Measurements from ENCODE around the gene CEP128.
"Not testable (repeated sequence)": the region's sequence is repeated elsewhere in the genome, so short reads cannot be mapped to it uniquely, and the experiment has no call there.

The CEP128 gene

GRCh38 chr14:80953211-80953610 lies 11.7 kb upstream of the CEP128 start:
- not testable (repeated sequence) for DNase-seq (ENCODE audit: low spot score)

DNA sequence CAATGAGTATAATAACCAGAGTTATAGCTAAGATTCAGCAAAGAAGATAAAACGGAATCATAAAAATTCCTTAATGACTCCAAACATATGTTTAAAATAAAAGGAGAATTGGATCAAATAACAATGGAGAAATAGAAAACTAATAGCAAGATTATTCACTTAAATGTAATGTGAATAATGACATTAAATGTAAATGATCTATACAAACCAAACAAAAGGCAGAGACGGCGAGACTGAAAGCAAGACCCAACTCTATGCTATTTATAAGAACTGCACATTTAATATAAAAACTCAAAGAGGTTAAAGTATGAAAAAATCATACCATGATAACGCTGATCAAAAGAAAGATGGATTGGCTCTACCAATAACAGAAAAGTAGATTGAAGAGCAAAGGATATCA lies 10.0 kb upstream of the CEP128 start:
- no peak for DNase-seq (ENCODE audit: low spot score)

DNA sequence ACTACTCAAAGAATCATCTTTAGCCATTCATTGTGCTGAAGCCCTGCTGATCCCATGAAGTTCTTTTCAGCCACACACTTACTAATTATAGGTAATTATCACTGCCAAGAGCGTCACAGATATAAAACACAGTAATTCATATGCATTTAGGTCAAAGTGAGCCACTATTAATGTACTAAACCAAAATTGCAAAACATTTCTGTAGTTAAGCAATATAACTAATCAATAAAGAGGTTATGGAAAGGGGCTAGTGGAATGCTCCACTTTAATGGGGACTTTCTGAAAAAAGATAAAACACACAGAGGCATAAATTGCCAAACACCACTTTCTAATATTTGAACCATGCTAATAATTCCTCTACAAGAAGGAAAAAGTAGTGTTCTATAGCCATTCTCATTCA lies 6.8 kb upstream of the CEP128 start:
- no peak for DNase-seq (ENCODE audit: low spot score)

GRCh38 chr14:80946797-80947196 lies 5.3 kb upstream of the CEP128 start:
- no peak for DNase-seq (ENCODE audit: low spot score)

DNA sequence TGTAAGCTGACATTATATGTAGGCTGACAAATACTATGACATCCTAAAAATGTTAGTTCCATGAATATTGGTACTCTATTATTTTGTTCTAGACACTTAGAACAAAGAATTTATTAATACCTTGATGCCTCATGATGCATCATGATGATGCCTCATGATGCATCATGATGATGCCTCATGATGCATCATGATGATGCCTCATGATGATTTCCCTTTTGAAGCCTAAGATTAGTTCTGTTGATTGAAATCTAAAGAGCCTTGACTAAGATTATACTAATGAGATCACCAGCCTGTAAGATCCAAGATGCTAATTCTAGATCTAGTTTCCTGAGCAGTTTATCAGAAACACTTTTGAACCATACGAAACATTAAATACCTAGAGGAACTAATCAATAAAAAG lies 4.6 kb upstream of the CEP128 start:
- no peak for DNase-seq (ENCODE audit: low spot score)

DNA sequence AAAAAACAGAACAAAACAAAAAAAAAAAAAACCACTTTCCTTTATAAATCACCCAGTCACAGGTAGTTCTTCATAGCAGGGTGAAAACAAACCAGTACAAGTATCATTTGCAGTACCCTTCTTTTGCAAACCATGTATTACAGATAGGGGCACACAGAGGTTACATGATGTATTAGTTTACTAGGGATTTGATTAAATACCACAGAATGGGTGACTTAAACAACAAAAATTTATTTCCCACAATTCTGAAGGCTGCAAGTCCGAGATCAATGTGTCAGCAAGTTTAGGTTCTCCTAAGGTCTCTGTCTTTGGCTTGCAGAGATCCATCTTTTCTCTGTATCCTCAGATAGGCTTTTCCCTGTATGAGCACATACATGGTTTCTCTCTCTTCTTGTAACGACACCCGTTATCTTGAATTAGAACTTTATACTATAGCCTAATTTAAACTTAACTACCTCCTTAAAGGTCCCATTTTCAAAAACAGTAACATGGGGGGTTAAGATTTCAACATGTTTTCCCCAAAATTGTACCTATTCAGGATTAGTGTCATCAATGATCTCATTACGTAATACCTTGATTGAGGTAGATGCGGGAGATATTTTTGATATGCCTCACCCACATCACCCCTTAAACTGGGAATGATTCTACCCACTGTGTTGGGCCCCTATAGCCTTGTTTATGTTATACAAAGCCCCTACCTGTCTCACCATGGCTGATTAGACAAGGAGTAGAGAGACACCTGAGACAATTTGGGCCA lies 3.5 kb upstream of the CEP128 start:
- DNase-seq (ENCODE audit: low spot score), result no peak

GRCh38 chr14:80942191-80942600 lies 658 bp upstream of the CEP128 start:
- DNase-seq (ENCODE audit: low spot score), result peak; percentile 60

- DNase-seq (ENCODE audit: low spot score), result peak; percentile 35
Measured at GRCh38 chr14:80940146-80940545, 1.4 kb downstream of the CEP128 start.

DNA sequence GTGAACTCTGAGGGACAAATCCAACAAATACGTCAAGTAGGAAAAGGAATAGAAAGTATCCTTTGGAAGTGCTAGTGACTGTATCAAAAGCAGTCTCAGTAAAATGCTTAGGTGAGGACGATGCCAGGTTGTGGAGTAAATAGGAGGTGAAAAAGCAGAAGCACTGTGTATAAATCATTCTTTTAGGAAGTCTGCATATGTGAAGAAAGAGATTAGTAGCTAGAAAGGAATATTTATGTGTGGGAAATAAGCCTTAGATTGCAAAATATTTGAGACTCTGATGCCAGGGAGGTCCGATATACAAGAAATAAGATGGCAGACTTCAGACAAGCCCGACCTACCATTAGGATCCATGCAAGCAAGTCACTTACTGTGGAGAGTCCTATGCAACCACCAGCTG lies 7.9 kb downstream of the CEP128 start:
- no peak for DNase-seq (ENCODE audit: low spot score)

GRCh38 chr14:80933282-80933681 lies 8.3 kb downstream of the CEP128 start:
- DNase-seq (ENCODE audit: low spot score), result no peak

- DNase-seq (ENCODE audit: low spot score), result peak; percentile 96
Measured at GRCh38 chr14:80930836-80931389, 10.6 kb downstream of the CEP128 start.

DNA sequence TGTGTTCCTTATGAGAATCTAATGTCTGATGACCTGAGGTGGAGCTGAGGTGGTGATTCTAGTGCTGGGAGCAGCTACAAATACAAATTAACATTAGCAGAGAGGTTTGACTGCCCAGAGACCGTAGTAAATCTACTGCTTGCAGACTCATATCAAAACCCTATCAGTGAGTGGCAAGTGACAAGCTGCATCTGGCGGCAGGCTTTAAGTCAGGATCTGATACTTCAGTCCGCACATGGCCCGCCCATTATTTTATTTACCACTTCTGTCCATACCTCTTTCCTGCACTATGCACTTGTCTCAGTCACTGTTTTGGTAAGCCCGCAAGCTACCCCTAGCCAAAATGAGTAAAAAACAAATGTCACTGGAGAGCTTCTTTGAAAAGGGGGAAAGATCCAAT lies 11.4 kb downstream of the CEP128 start:
- peak; percentile 41 for DNase-seq (ENCODE audit: low spot score)

DNA sequence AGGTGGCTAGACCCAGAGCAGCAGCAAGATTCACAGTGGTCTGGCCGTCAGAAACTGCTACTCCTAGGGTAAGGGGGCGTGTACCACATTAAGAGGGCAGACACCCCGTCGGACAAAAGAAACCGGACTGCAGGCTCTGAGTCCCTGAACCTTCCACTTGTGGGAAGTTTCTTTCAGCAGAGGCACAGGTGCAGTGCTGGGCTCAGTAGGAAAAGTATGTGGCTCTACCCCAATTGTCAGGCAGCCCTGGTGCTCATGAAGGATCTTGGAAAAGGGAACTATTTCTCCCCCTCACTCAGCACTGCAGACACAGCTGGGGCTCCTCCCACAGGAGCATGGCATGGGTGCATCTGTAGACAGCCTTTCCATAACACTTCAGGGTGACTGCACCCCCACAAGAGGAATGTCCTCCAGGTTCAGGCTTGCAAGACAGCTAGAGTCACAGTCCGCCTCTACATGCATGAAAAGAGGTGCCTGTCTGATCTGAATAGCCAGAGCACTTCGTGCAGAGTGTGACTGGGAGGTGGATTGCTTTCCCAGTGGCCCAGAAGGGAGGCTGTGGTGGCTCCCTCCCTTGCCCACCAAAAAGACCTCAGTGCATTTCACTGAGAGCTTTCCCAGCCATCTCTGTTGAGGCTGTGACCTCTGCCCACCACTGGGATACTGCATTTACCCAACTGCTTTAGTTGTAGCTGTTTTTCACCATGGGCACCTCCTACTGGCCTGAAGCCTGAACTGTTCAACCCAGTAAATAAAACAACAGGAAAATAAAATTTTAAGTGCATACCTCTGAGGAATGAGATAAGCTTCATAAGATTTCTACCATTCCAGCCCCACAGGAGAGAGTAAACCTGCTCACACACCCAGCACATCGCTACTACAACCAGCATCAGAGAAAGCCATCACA lies 14.2 kb downstream of the CEP128 start:
- DNase-seq (ENCODE audit: low spot score), result no peak

GRCh38 chr14:80926397-80927082 lies 15.0 kb downstream of the CEP128 start:
- DNase-seq (ENCODE audit: low spot score), result no peak

DNA sequence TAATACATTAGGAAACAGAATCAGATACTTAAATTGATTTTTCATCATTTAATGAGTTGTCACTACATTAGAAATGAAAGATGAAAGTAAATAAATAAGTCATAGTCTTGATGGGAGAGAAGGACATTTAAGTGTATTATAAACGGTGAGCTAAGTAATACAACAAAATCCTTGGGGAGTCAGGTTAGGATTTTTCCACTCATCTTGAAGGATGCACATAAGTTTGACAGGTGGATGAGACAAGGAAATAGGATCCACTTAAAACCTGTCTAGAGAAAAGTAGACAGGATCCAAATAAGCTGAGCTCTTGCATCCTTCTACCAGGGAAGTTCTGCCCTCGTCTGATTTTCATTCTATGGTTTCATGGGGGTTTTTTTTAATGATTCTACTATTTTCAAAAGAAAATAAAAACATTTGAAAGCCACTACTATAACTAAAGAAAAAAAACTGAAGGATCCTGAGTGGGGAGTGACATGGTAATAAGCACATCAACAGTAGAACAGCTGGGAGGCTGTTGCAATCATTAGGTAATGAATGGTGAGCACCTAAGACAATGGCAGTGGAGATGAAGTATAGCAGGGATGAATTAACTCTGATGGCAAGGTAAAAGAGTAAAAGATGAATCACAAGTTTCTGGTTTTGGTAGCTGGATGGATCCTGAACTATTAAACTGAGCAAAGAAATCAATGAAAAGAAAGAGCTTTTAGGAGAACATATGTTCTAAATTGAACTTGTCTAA lies 17.0 kb downstream of the CEP128 start:
- no peak for DNase-seq (ENCODE audit: low spot score)

GRCh38 chr14:80923368-80923767 lies 18.2 kb downstream of the CEP128 start:
- DNase-seq (ENCODE audit: low spot score), result no peak

DNA sequence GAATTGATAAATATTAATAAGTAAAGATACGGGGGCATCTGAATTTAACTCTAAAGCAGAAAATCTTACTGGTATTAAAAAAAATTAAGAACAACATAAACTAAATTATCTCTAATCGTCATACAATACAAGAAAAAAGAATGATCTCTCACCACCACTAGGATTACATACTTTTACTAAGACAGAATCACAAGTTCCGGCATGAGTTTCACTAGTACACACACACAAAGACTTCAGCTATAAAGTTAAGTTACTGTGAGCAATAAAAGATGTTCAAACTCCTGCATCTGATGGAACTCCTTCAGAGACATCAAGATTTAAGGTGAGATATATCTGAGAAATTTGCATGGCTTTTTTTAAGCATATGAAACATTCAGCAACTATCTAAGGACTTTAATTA lies 21.9 kb downstream of the CEP128 start:
- no peak for DNase-seq (ENCODE audit: low spot score)

GRCh38 chr14:80912013-80912412 lies 29.5 kb downstream of the CEP128 start:
- not testable (repeated sequence) for DNase-seq (ENCODE audit: low spot score)

DNA sequence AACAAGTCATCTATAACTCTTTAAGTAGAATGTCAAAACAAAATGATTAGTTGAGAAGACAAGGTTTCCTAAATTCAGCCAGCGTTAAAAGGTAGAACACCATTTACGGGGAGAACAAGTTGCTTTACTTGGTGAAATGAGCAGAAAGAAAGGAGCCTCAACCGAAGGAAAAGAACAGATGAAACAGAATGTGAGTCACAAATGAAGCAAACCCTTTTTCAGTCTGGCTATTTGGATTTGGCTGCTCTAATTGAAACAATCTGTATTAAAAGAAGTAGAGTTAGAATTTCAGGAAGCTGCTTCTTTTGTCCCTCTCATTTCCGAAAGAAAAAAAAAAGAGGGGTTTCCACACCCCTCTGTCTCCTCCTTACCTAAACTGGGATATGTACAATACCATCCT lies 34.6 kb downstream of the CEP128 start:
- DNase-seq (ENCODE audit: low spot score), result no peak

DNA sequence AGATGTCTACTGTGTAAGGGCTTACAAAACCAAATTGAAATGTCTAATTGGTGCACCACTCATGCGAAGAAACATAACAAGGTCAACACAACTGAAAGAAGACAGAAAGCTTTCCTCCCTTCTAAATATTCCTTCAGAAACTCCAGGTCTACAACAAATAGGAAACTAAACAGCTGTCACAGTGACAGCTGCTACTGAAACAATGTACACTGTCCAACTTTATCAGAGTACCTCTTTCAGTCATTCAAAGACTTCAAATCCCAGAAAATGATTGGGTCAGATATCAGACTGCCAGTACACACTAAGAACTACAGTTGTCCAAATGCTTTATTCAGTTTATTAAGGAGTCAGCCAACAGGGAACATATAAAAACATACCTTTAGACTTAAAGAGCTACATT lies 35.2 kb downstream of the CEP128 start:
- no peak for DNase-seq (ENCODE audit: low spot score)

DNA sequence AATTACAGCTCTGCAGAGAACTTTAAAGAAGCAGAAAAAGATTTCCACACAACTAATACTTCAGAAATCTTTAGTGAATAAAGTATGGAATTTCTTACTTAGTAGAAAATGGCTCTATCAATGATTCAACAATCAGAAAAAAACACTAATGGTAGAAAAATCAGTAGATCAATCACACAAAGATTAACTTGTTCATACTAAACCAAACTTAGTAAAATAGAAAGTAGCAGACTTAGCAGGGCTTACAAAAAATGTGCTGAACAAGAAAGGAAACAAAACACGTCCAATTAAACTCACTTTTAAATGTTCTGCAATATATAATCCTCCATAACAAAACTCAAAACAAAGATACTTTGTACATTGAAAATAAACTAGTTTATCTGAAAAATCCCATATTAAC lies 38.9 kb downstream of the CEP128 start:
- DNase-seq (ENCODE audit: low spot score), result no peak

DNA sequence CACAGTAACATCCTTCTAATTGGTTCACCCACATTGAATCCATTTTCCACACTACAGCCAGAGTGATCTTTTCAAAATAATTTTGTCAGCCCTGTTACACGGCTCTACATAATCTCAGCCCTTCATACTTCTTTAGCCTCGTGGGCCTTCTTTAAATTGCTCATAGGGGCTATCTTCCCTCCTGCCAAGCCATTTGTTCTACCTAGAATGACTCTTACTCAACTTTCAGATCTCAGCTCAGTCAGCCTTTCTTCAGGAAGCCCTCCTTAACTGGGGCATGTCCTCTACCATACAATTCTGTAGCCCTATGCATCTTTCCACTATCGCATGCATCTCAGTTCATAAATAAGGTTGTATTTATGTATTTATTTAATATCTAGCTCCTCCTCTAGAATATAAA lies 39.7 kb downstream of the CEP128 start:
- DNase-seq (ENCODE audit: low spot score), result no peak
